Bronchial epithelial cell (primary cell): ENCODE measurements around the gene NRIP3. TPM values are rescaled to one million over a fixed set of nuclear protein-coding genes. Genes with fewer than 3 reads are reported as not detected.
A peak's percentile ranks its signal among the peaks of the same experiment; 100 is the strongest.

Experiments
- DNase-seq: peaks from one replicate; pipeline ENCODE4 v3.0.0-alpha.2; 2010; ENCODE audit warnings: low read depth
- FAIRE-seq: peaks from 2 replicates; lab custom pipeline; 2011; peaks lifted over from hg19 to GRCh38; lab: Jason Lieb, UNC
- H3K27me3 ChIP-seq: 2 replicates; pipeline ENCODE4 v1.5.1; 2011; ENCODE audit warnings: low read length; ENCODE audit not compliant: control insufficient read depth, insufficient read depth
- H3K36me3 ChIP-seq: 2 replicates; pipeline ENCODE4 v1.5.1; 2011; ENCODE audit warnings: low read length; ENCODE audit not compliant: control insufficient read depth, insufficient read depth
- H3K4me3 ChIP-seq: 2 replicates; pipeline ENCODE4 v1.5.1; 2011; ENCODE audit warnings: mild to moderate bottlenecking, low read depth, low read length, control low read depth
- CTCF ChIP-seq: IDR thresholded peaks from 2 replicates; pipeline ENCODE4 v1.5.1; 2011; ENCODE audit warnings: mild to moderate bottlenecking, moderate library complexity, low read length, control low read depth, inconsistent platforms; ENCODE audit not compliant: insufficient read depth, severe bottlenecking
- total RNA-seq: library from RNA; depleted of rRNA; stranded (reverse); fragments of >200 nt; gene quantifications from 2 replicates; pipeline ENCODE4 v1.2.1, GENCODE V29; 2014

The NRIP3 gene
- total RNA-seq, 1 donor from 2014 or later, result 1.6 TPM

DNA sequence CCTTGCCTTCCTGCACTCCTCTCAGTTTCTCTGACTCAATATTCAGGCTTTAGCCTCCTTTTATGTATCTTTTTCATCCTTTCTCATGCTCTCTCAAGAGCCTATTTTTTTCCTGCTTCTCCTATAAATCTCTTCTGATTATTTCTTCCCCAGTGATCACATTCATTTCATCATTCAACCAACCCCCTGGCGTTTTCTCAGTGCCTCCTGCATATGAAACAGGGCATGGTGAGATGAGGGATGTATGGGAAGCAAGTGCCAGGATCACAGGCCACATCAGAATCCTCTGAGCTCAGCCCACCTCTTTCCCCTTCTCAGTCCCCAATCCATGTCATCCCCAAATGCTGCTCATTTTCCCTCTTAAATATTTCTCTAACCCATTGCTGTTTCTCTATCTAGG lies 38.7 kb upstream of the NRIP3 start:
- no peak overlapping the region for H3K4me3 ChIP-seq
- no peak for TF ChIP-seq CTCF
- FAIRE-seq, result no peak
- H3K27me3 ChIP-seq, result peaks cover 8% of the 10 kb centered on the region
- DNase-seq, result no peak
- H3K36me3 ChIP-seq, result no peaks in the 10 kb centered on the region

- peaks cover 8% of the 10 kb centered on the region for H3K27me3 ChIP-seq
- no peak for TF ChIP-seq CTCF
- FAIRE-seq (no peak), DNase-seq (no peak)
- H3K36me3 ChIP-seq, result no peaks in the 10 kb centered on the region
- H3K4me3 ChIP-seq, result no peak overlapping the region
Measured at GRCh38 chr11:9041747-9042146, 37.9 kb upstream of the NRIP3 start.

DNA sequence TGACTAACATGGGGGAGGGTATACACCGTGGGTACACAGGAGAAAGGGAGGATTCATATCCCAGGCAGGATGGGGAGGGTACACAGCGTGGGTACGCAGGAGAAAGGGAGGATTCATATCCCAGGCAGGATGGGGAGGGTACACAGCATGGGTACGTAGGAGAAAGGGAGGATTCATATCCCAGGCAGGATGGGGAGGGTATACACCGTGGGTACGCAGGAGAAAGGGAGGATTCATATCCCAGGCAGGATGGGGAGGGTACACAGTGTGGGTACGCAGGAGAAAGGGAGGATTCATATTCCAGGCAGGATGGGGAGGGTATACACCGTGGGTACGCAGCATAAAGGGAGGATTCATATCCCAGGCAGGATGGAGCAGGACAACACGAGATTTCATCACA lies 36.6 kb upstream of the NRIP3 start:
- DNase-seq, result no peak
- no peak overlapping the region for H3K4me3 ChIP-seq
- H3K27me3 ChIP-seq, result peaks cover 8% of the 10 kb centered on the region
- no peak for TF ChIP-seq CTCF
- no peak for FAIRE-seq
- H3K36me3 ChIP-seq, result no peaks in the 10 kb centered on the region

DNA sequence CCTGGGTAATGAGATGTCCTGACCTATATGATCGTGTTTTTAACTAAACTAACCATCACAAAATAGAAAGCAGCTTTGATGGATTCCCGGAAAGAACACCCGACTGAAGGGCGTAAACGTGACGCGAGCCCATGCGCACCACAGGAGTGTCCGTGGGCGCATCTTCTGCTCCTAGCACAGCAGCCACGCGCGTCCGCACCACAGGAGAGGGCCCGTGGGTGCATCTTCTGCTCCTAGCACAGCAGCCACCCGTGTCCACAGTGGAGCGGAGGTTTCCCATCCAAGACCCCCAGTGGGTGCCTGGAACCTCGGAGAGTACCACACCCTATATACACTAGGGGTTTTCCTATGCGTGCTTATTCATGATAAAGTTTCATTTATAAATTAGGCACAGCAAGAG lies 36.1 kb upstream of the NRIP3 start:
- no peak for TF ChIP-seq CTCF
- no peak for FAIRE-seq
- Histone ChIP-seq H3K27me3 (peaks cover 8% of the 10 kb centered on the region), H3K36me3 (no peaks in the 10 kb centered on the region), H3K4me3 (no peak overlapping the region)
- DNase-seq, result no peak

- FAIRE-seq (no peak), DNase-seq (peak; percentile 81)
- TF ChIP-seq CTCF, result no peak
- no peaks in the 10 kb centered on the region for H3K36me3 ChIP-seq
- no peak overlapping the region for H3K4me3 ChIP-seq
- H3K27me3 ChIP-seq, result peaks cover 8% of the 10 kb centered on the region
Measured at GRCh38 chr11:9039198-9039597, 35.4 kb upstream of the NRIP3 start.

DNA sequence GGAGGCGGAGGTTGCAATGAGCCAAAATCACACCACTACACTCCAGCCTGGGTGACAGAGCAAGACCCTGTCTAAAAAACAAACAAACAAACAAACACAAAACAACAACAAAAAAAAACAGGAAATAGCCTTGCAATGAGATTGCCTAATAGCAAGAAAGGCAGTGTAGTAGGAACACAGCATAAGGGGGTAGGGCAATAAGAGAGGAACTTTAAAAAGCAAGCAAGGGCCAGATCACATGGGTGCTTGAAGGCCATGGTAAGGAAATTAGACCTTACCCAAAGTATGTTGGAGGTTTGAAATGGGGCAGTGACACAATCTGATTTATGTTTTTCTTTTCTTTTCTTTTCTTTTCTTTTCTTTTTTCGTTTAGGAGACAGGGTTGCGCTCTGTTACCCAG lies 34.7 kb upstream of the NRIP3 start:
- no peak overlapping the region for H3K4me3 ChIP-seq
- H3K27me3 ChIP-seq, result peaks cover 8% of the 10 kb centered on the region
- H3K36me3 ChIP-seq, result no peaks in the 10 kb centered on the region
- TF ChIP-seq CTCF, result no peak
- DNase-seq (no peak), FAIRE-seq (no peak)
